IPS-18c (cell line): ENCODE measurements around the gene PILRA.
A peak's percentile ranks its signal among the peaks of the same experiment; 100 is the strongest.
"Not testable (repeated sequence)": the region's sequence is repeated elsewhere in the genome, so short reads cannot be mapped to it uniquely, and the experiment has no call there.

ENCODE experiments used
- H3K4me3 ChIP-seq: 2 replicates; pipeline ENCODE4 v1.7.0; 2013; ENCODE audit warnings: low read depth, mild to moderate bottlenecking, low read length, moderate library complexity; ENCODE audit not compliant: insufficient read depth
- H3K9me3 ChIP-seq: one replicate; pipeline ENCODE4 v1.6.1; 2013; ENCODE audit warnings: mild to moderate bottlenecking, low read length, moderate library complexity; ENCODE audit not compliant: control insufficient read depth, insufficient read depth

PILRA gene

GRCh38 chr7:100371561-100372171, 1.6 kb upstream of the PILRA start:
- no peak overlapping the region for H3K4me3 ChIP-seq

DNA sequence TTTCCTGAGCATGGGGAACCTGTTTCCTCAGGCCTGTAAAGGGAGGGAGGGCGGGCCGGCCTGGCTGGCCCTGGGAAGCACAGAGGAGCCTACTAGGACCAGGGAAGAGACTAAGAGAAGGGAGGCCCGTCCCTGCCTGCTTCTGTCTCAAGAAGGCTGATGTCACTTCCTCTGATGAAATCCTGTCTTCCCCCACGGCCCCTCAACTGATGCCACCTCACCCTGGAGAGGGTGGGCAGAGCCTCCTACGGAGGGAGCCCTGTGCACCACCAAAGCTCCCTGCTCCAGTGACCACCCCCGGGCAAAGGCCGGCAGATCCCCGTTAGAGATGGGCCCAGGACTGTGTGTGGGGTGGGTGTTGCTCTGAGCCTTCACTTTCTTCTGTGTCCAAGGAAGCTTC, 1.0 kb upstream of the PILRA start:
- H3K4me3 ChIP-seq = no peak overlapping the region

More at GRCh38 chr7:100371561-100372171, 1.6 kb upstream of the PILRA start:
- H3K9me3 ChIP-seq = no peaks in the 10 kb centered on the region

DNA sequence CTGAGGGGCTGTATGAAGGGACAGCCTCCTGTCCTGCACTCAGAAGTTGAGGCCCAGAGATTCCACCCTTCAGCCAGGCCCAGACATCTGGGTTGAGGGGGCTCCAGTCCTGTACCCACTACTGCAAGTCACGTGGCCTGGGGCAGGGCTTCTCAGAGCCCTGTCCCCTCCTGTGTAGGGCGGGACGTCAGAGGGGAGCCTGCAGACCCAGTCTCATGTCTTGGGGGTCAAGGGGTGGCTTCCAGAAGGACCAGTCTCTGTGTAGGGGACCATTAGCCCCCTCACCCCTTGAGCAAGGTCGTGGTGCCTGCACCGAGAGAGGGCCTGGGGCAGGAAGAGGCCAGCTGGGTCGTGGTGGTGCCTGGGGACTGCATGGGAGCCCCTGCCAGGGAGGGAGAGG, 593 bp upstream of the PILRA start:
- no peaks in the 10 kb centered on the region for H3K9me3 ChIP-seq
- H3K4me3 ChIP-seq = no peak overlapping the region

More for the DNA sequence above, 1.0 kb upstream of the PILRA start:
- H3K9me3 ChIP-seq = no peaks in the 10 kb centered on the region

- not testable (repeated sequence) for H3K9me3 ChIP-seq, H3K4me3 ChIP-seq
These were observed 747 bp downstream of the PILRA start for GRCh38 chr7:100373870-100374598.

DNA sequence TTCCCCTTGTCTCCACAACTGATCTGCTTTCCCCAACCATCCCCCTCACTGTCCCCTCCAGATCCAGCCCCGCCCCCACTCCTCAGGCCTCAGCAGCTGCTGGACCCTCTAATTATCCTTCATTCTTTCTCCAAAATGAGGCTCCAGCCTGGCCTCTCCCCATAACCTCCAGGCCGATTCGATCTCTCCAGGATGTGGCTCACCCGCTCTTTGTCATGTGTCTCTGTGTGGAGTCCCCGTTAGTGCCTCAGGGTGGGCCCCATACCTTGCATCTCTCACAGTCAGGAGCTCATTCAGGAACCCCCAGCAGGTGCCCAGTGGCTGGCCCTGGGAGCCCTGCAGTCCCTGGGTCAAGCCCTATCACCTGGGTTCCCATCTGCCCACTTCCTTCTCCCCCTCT, 1.3 kb downstream of the PILRA start:
- Histone ChIP-seq H3K4me3 (no peak overlapping the region), H3K9me3 (no peaks in the 10 kb centered on the region)

- no peaks in the 10 kb centered on the region for H3K9me3 ChIP-seq
- H3K4me3 ChIP-seq = no peak overlapping the region
These were observed 2.8 kb downstream of the PILRA start for GRCh38 chr7:100376066-100376465.

DNA sequence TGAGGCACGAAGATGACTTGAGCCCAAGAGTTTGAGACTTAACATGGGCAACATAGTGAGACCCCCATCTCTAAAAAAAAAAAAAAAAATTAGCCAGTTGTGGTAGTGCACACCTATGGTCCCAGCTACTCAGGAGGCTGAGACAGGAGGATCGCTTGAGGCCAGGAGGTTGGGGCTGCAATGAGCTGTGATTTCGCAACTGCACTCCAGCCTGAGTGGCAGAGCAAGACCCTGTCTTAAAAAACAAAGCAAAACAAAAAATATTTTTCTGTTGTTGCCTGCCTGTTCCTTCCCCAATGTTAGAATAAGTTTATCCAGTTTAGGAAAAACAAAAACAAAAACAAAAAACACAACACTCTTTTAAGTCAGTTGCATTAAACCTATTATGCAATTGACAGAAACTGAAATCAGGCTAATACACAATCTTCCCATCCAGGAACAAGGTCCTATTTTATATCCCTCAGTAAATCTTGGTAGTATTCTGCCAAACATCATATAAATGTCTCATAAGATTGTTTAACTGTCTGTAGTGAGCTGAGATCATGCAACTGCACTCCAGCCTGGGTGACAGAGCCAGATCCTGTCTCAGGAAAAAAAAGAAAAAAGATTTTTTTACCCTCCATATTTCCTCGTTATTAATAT, 4.9 kb downstream of the PILRA start:
- Histone ChIP-seq H3K4me3 (no peak overlapping the region), H3K9me3 (peaks cover 2% of the 10 kb centered on the region)

DNA sequence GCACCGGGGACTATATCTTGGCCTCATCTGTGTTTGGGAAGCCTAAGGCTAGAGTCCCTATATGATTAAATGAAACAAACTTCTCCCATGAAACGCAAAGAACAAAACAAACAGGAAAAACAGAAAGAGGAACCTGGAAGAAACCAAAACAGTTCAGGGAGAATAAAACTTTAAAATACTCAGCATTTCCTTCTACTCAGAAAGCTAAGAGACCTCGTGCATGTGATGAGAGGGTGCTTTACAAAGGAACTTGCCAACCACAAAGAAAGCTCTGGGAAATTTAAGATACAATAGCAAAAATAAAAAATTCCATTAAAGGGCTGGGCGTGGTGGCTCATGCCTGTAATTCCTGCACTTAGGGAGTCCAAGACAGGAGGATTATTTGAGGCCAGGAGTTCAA, 6.9 kb downstream of the PILRA start:
- H3K9me3 ChIP-seq = peaks cover 2% of the 10 kb centered on the region
- no peak overlapping the region for H3K4me3 ChIP-seq

DNA sequence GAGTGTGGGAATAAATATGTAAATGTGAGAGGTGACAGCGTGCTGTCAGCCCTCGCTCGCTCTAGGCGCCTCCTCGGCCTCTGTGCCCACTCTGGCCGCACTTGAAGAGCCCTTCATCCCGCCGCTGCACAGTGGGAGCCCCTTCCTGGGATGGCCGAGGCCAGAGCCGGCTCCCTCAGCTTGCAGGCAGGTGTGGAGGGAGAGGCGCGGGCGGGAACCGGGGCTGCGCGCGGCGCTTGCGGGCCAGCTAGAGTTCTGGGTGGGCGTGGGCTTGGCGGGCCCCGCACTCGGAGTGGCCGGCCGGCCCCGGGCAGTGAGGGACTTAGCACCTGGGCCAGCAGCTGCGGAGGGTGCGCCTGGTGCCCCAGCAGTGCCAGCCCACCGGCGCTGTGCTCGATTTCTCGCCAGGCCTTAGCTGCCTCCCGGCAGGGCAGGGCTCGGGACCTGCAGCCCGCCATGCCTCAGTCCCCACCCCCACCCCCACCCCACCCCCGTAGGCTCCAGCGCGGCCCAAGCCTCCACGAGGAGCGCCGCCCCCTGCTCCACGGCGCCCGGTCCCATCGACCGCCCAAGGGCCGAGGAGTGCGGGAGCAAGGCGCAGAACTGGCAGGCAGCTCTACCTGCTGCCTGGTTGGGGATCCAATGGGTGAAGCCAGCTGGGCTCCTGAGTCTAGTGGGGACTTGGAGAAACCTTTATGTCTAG, 8.4 kb downstream of the PILRA start:
- H3K4me3 ChIP-seq = peak overlapping the region; percentile 28; the same call in 1 of the 2 replicates
- not testable (repeated sequence) for H3K9me3 ChIP-seq

- H3K9me3 ChIP-seq, H3K4me3 ChIP-seq: not testable (repeated sequence)
These were observed 9.1 kb downstream of the PILRA start for GRCh38 chr7:100382234-100382853.

DNA sequence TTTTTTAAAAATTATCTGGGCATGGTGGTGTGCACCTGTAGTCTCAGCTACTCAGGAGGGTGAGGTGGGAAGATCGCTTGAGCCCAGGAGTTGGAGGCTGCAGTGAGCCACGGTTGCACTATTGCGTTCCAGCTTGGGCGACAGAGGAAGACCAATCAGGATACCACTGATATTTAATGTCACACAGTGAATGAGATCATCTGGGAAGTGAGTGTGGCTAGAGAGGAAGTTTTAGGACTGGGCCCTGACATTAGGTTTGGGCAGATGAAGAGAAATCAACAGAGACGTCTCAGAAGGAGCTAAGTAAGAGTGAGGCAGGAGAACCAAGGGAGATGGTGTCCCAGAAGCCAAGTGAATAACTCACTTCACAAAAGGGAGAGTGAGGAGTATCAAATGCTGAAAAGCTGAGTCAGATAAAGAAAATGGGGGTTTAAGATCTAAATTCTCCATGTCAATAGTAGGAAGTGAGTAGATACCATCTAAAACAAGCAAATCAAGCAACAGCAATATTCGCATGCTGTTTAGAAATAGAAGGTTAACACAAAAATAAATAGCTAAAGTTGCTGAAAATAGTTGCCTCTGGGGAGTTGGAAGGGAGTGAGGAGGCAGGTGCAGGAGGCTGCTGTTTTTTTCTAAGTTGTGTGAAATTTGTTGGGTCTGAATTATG, 11.5 kb downstream of the PILRA start:
- no peak overlapping the region for H3K4me3 ChIP-seq
- peaks cover 2% of the 10 kb centered on the region for H3K9me3 ChIP-seq

- no peak overlapping the region for H3K4me3 ChIP-seq
- peaks cover 1% of the 10 kb centered on the region for H3K9me3 ChIP-seq
These were observed 13.7 kb downstream of the PILRA start for GRCh38 chr7:100386940-100387339.

DNA sequence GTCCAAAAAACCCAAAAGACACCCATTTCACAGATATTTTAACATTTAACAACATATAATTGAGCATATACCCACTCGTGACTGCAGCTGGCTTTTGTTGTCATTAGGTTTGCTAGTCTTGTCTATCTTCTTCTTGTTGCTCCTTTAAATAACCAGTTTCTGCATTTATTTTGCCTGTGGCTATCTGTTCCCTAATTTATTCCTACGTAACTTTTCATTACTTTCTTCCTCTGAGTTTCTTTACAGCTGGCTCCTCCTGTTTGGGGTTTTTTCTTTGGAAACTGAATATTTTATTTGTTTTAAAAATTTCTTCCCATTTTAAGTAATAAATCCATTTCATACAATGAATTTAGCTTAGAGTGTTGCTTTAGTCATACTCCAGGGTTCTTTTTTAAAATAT, 14.4 kb downstream of the PILRA start:
- H3K9me3 ChIP-seq = no peaks in the 10 kb centered on the region

GRCh38 chr7:100389437-100390088, 16.3 kb downstream of the PILRA start:
- H3K4me3 ChIP-seq = no peak overlapping the region
- H3K9me3 ChIP-seq = no peaks in the 10 kb centered on the region

More for the DNA sequence above, 14.4 kb downstream of the PILRA start:
- H3K4me3 ChIP-seq = no peak overlapping the region

- Histone ChIP-seq H3K4me3 (no peak overlapping the region), H3K9me3 (no peaks in the 10 kb centered on the region)
These were observed 17.2 kb downstream of the PILRA start for GRCh38 chr7:100390286-100391009.
